ENCODE data around the gene SEBOX.

SEBOX gene

DNA sequence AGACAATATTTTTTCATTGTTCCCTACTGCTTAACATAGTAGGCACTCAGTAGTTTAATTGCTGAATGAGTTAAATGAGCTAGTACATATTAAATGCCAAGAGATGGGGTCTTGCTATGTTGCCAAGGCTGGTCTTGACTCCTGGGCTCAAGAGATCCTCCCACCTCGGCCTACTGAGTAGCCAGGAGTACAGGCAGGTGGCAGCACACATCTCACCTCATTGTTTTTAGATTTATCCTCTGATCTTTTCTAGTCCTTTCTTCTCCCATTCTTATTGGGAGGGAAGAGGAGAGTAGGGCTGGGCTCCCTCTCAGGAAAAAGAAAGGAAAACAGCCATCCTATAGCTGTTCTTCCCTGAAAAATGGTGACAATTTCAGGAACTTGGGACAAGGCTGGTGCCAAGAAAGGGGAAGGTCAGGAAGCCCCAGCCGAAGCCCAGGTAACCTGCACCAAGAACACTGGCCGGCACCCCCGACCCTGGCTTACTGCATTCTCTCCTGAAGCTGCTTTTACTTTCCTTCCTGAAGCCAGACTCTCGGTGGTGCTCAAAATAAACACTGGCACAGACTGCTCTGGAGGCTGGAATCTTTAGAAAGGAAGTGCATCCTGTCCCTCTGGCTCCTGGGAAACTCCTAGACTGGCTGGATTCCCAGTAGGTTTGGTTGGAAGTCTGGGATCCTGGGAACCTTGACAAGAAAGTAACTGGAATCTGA, 26.8 kb downstream of the SEBOX start:
- FAIRE-seq, result no peak

DNA sequence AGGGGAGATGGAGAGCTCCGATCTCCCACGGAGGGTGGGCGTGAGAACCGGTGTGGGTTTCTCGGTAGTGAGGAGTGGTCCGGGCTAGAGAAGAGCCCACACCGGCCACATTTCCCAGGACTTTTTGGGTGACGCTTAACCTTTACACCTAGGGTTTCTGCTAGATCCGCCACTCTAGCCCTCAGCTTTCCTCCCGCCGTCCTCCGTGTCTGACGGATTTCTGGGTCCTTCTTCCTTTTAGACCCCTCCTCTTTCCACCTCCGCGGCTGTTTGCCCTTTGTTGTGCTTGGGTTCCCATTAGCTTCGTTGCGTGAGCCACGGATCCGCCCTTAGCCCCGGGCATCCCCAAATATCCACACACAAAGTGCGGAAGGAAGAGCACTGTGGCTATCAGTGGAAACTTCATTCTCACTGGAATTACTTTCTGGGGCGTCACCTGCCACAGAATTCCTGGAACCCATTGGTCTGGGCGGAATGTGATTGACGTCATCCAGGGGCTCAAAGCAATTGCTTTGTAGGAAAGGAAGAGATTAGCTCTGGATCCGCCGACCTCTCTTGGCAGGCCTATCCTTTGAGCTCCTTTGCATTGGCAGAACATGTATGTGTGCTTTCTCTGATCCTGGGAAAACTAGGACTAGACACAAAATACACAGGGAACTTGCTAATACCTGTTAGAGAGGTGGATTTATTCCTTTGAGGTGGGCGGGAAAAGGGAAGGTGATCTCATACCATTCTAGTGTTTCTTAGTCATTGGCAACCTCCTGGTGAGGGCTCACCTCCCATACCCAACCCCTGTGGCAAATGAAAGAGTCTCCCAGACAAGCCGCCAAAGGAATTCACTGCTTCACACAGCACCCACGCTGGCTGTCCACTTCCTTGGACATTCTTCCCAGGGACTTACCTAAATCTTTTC, 28.8 kb downstream of the SEBOX start:
- no peak for FAIRE-seq

DNA sequence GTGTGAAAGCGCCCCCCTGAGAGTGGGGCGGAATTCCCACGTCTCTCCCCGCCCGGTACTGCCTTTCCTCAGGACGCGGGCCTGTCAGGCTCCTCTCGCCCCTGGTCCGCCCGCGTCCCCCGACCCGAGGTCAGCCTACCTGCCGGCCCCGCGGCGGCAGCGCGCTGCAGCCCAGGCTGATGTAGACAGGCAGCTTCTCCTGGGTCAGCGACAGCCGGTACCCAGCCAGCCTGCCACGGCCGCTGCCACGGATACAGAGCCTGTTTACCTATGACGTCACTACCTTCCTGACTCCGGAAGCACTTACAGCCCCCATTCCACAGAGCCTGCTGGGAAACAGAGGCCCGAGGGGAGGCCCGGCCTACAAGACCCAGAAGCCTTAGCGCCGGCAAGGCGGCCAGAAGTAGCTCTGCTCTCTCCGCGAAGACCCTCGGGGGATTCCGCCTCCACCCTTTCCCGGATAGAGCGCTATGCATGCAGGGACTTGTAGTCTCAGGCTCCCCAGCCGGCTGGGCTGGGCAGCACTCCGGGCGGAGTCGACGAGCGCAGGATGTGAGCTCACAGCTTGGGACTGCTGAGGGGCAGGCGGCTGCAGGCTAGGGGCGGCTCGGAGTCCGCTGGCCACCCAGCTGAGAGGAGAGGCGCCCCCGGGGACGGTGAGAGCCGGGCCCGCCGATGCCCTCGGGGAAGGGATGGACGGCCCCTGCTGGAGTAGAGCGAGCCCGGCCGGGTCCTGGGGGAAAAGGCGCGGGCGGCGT, 29.6 kb downstream of the SEBOX start, which contains the start of the genes IFT20 and TNFAIP1:
IFT20 (minus strand) TSS at position 272 of the 758 bp plus-strand sequence. CDS start 3,487 bp downstream, outside the sequence.
TNFAIP1 (plus strand) TSS at position 561 of the 758 bp plus-strand sequence. CDS start 3,761 bp downstream, outside the sequence.
- peak; percentile 99 for FAIRE-seq

DNA sequence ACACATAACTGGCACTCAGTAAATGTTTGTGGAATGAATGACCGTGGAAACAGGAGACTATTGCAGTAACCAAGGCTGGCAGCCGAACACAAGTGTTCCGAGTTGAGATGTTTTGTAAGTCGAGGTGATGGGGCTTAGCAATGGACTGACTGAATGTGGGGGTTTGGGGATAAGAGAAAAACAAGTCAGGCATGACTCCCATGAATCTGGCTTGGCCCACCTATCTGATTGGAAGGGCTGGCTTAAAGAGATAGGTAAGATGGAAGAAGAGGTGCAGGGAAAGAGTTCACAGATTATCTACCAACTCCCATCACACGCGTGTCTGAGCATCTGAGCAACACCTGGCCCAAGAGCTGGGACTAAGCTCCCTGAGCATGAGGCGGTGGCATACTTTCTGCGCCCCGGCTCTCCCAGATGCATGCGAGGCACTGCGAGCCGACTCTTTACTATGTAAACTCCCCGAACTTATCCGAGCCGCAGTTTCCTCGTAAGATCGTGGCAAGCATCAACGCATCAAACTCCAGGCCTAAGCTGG, 30.3 kb downstream of the SEBOX start:
- no peak for FAIRE-seq

DNA sequence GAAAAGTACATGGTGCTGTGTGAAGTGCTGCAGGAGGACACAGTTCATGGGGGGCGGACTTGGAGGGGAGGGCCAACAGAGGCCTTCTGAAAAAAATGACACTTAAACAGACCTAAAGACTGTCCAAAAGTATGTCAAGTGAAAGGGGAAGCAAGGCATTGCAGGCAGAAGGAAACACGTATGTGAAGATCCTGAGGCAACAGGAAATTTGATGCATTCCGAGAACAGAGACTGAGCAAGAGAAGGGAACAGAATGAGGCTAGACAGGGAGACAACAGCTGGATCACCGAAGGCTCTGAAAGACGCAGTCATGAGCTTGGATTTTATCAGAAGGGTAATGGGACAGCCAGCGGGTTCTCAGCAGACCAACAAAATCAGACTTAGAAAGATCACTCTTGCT, 30.8 kb downstream of the SEBOX start:
- FAIRE-seq, result no peak

DNA sequence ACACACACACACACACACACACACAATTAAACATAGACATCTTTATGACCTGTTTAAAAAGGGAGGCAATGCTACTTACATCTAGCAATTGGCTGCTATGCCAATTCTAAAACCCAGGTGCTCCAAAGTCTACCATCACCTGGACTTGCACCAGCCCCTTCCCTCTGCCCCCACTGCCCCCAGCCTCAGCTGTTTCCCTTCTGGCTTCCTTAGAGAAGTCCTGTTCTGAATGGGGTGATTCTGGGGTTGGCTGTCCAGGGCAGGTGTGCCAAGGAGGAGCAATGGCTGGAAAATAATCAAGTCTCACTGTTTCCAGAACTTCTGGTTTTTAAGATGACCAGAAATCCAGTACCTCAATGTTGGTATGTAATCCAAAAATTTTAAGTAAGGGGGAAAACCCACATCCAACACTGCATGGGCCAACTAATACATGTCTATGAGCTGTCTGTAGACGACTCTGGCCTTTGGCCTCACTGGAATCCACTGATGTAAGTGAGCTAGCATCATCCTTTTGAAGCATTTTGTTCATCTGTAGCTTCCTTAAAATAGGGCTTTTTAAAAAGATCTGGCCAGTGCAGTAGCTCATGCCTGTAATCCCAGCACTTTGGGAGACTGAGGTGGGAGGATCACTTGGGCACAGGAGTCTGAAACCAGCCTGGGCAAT, 31.8 kb downstream of the SEBOX start:
- FAIRE-seq, result no peak

DNA sequence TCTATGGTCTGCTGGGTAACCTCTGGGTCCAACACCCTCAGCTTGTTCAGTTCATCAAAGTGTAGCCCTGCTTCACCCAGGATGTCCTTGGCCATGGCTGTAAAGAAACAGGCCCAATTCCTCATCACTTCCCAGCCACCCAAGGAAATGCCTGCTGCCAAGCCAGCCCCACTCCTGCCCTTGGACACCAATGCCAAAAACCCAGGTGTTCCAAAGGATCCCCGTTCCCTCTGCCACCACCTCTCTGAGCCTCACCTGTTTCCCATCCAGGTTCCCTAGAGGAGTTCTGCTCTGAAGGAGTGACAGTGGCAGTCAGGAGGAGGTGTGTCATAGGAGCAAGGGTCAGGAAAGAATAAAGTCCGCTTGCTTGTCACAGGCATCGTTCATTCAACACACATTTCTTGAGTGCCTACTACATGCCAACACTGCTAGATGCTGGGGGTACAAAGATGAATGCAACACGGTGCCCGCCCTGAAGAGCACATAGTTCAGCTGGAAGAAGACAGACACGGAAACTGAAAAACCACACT, 33.0 kb downstream of the SEBOX start:
- FAIRE-seq, result no peak

DNA sequence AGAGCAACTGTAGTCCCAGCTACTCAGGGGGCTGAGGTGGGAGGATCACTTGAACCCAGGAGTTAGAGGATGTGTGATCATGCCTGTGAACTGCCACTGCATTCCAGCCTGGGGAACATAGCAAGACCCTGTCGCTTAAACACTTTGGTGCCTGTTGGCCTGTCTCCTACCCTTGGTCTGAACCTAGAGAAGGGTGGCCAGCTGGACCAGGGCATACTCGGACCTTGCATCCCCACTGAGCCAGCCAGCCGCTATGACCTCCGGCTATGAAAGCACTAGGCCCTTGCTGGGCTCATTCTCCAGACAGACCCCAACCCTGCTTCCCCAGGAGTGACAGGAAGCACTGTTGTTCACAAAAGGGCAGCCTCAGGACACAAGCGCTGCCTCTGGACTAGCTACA, 34.3 kb downstream of the SEBOX start:
- FAIRE-seq, result no peak

DNA sequence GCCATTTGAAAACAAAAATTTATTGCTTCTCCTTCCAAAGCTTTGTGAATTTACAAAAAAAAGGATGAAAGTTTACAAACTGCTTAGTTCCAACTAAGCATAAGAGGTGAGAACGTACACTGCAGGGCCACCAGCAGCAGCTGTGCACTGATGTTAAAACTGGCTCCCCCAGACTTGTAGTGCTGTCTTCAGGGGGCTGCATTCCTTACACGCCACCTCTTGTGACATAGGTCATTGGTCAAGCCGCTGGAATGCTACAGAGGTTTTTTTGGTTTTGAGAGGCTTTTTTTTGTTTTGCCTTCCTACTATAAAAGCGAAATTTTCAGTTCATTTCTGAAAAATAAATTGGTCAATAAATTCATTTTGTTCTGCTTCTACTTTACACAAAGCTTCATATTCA, 36.7 kb downstream of the SEBOX start:
- FAIRE-seq, result no peak

DNA sequence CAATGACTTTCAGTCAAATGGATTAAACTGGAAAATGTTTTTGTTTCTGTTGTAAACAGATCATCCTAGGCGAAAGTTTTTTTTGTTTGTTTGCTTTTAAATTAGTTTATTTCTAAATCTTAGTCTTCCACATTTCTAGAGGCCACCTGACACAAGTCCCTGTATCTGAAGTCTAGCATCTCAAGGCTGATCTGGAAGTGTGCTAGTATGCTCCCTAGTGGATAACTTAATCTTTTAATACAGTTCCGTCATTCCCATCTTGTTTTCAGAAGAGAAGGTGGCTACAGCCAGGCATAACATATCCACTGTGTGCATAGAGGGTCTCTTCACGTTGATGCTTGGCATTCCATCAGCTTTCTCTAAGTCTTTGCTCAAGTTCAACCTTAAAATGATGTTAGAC, 37.3 kb downstream of the SEBOX start:
- no peak for FAIRE-seq

DNA sequence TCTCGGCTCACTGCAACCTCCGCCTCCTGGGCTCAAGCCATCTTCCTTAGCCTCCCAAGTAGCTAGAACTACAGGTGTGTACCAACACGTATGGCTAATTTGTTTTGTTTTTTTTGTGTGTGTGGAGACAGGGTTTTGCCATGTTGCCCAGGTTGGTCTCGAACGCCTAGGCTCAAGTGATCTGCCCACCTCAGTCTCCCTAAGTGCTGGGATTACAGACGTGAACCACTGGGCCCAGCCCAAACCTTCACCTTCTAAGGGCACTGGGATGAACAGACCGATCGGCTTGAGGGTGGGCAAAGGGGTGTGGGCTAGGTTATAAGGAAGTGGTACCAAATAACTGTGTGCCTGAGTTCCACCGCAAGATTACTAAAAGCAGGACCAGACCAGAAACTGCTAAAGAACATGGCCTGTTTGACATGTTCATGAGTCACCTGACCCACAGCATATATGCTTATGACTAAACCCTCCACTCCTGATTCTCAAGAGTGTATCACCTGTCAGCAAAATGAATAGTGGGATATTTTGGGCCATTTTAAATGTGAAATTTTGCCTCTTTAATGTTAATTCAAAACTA, 37.9 kb downstream of the SEBOX start:
- FAIRE-seq, result no peak

DNA sequence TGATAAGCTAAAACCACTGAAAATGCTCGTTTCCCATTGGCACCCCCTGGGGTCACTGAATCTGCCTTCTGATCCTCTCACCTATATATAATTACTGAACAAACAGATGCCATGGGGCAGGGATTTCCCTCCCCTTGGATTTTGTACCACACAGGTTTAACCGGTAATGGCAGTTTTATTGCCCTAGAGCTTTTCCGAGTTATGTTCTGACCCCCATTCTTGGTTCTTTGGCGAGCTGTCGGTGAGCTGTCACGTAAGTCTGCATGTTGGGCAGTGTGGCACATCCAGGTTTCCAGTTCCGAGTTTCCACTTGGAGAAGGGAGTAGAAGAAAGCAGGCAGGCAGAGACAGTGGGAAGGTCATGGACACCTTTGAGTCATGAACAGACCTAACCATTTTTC, 38.9 kb downstream of the SEBOX start:
- FAIRE-seq, result no peak

DNA sequence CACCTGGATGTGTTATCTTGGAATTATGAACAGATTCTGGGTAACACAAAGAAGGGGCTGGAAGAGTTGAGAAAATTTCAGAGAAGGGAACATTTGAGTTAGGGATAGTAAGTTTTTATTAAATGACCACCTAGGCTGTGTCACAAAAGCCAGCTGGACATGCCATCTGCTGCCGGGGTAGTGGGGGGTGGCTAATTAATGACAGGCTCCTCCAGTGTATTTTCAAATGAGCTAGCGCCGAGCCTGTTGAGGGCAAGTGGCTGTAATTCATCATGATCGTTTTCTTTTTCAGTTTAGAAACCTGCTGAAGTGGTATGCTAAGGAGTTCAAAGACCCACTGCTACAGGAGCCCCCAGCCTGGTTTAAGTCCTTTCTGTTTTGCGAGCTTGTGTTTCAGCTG, 39.8 kb downstream of the SEBOX start:
- FAIRE-seq, result no peak

DNA sequence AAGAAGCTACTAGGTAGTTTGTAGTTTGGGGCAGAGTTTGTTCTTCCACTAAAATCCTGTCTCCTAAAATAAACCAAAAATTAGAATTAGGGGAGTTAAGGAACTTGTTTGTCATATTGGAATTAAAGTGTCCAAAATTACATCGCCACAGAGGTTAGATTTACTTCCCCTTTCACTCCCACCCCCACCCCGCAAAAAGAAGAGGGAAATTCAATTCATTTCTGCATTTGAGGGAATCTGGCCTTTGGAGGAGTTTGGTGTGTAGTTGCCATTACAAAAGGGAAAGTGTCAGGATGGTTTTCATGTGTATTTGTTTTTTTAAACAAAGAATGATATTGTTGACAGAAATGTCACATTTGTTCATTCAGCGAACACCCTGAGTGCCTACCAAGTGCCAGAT, 40.2 kb downstream of the SEBOX start:
- no peak for FAIRE-seq

DNA sequence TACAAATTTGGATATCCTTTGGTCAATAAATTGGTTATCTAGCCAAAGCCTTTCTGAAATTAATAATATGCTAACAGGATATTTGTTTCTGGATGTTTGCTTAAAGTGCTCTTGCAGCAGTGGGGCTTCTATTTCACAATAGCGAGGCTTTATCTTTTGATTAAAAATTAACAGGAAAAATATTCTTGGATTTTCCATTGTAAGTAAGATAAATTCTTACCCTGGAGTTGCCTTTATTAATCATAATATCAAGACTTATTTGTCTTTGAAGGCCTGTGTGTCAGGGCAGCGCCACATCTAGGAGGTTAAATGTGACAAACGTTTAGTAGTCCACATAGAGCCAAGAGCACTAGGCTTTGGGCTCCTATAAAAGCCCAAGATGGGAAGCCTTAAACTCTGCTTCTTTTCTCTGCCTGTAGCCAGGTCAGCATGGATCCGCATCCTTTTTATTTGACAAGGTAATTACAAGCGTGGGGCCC, 40.7 kb downstream of the SEBOX start:
- FAIRE-seq, result no peak

DNA sequence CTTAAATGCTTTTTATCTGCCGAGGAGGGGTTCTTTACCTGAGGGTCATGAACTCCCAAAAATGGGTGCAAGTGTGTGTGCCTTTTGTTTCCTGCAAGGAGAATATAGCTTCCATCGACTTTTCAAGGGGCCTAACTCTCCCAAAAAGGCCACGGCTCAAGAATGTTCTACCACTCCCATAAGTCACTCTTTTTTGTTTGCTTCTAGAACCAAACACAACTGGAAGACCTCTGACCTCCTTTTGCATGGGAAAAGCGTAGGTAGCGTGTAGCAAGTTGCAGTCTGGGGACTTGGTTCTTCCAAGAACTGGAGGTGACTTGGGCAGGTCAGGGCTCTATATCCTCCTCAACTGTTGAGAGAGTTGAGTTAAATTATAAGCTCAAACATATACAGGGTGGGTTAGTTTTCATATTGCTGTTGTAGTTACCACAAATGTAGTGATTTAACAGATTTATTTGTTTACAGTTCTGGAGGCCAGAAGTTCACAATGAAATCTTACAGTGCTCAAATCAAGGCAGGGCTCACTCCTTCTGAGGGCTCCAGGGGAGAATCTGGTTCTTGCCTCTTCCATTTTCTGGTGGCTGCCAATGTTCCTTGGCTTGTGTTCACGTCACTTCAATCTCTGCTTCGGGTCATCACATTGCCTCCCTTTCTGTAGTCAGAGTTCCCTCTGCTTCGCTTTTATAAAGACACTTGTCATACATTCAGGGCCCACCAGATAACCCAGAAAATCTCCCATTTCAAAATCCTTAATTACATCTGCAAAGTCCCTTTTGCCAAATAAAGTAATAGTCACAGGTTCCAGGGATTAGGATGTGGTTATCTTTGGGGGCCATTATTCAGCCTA, 44.6 kb downstream of the SEBOX start:
- FAIRE-seq, result no peak

DNA sequence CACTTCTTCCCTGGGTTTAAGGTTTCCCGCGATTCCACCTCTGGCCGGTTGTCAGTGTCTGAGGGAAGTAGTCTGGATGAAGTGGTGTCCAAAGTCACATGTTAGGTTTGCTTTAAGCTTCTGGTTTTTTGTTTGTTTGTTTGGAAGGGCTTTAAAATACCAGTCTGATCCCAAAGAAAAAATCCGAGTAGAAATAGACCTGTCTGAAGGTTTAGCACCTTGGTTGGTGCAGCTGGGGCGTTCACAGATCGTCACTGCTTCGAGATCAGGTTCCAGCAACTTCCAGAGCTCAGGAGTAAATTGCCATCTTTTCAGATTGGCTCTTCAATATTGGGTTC, 45.4 kb downstream of the SEBOX start:
- no peak for FAIRE-seq

DNA sequence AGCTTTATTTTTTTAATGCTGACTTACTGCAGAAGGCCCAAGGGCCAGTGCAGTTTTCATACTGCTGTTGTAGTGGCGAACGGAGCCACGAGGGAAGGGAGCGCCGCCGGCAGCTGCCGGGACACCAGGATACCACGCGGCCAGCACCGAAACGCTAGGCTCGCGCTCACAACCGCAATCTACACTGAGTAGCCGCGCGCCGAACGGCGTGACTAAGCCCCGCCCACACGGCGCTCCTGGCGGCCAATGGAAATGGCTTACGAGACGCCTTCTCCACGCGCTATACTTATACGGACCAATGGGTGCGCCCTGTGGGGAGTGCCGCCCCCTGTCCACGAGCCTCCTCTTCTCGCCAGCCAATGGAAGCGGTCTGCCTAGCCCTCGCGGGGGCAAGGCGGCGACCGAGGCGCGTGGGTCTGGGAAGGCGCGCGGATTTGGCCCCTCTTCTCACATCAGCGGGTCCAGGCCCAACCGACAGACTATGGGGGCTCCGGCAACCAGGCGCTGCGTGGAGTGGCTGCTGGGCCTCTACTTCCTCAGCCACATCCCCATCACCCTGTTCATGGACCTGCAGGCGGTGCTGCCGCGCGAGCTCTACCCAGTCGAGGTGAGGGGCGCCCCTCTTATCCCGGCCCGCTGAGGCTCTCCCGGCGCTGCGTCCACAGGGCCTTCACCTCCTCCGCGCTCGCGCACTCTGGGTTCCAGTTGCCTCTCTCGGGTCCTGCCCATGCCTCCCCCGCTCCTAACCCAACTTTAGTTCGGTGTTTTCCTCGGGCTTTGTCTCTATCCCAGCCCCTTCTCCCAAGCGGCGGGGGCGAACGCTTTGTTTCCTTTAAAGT, 46.0 kb downstream of the SEBOX start, which contains the start of gene TMEM97:
TMEM97 (plus strand) TSS at position 442 of the 839 bp plus-strand sequence; CDS start at position 482, 40 bp downstream.
- FAIRE-seq, result peak; percentile 92

DNA sequence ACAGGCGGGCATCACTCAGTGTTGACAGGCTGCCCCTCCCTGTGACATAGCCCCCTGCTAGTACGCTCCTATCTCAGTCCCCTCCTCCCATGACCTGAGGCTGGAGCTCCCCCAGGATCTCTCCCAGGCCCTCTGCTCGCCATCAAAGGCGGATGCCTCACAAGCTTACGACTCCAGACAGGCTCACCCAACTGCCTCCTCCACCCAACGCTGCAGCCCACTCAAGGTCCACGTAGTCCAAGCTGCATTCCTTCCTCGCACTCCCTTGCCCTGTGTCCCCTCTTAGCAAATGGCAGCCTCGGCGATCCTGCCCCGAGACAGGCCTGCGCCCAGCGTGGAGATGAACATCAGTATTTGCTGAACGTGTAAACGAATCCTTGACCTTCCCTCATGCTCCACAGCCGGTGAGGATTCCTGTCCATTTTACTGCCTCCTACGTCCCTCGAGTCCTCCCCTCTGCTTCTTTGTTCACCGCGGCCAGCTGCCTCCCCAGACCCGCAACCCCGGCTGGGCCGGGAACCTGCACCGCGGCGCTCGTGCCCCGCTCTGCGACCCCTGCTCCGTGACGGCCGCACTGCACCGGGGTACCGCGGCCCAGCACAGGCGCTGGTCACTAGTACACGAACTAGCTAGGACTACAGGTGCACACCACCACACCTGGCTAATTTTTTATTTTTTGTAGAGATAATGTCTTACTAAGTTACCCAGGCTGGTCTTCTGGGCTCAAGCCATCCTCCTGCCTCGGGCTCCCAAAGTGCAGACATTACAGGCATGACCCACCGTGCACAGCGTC, 46.8 kb downstream of the SEBOX start:
- no peak for FAIRE-seq
